ENCODE data around the gene RCC2.
"Not testable (repeated sequence)": the region's sequence is repeated elsewhere in the genome, so short reads cannot be mapped to it uniquely, and the experiment has no call there.

Gene RCC2

DNA sequence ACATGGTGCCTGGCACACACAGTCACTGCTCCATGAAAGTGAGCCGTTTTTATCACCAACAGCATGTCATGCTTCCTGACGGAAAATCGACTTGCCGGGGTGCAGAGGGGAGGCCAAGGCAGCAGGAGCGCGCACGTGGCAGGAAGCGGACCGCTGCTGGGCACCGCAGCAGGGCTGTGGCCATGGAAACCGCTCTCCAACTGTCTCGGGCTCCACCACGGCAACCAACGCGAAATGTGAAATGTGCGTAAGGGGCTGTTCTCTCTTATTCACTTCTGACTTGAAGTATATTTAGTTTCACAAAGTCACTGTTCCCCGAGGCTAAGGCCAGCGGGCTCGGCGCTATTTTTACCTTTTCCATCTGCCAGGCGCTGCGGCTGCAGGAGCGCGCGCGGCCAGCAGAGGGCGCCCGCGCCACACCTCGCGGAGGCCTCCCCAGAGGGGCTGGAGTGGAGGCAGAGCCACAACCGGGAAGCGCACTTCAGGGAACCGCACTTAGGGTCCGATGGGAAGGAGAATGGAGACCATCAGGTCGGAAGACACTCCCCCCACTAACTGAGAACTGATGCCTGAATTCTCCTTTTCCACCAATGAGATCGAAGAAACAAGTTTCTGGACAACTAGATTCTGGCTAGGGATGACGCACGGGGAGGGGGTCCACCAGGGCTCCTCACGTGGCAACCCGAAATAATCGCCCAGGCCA is 19.7 kb downstream of the RCC2 start:
- peak; percentile 53 to 54 for DNase-seq (ENCODE audit: low read depth in 2 of 2)

DNA sequence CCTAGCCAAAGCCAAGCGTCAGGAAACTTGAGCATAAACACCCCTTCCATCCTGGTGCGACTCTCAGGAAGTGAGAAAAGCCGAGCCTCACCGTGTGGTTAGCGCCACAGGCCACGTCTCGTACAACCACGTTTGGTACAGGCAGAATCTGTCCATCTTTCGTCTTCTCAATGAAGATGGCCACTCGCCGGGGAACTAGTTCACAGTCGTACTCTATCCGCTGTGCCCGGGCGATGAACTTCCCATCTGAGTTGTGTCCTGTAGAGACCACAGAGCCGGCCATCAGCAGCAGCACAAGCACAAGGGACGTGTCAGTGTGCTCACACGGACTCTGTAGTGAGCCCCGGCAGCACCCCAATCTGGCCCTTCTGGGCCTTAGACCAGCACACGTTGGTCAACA is 23.1 kb downstream of the RCC2 start:
- DNase-seq (ENCODE audit: low read depth in 2 of 2), result no peak

DNA sequence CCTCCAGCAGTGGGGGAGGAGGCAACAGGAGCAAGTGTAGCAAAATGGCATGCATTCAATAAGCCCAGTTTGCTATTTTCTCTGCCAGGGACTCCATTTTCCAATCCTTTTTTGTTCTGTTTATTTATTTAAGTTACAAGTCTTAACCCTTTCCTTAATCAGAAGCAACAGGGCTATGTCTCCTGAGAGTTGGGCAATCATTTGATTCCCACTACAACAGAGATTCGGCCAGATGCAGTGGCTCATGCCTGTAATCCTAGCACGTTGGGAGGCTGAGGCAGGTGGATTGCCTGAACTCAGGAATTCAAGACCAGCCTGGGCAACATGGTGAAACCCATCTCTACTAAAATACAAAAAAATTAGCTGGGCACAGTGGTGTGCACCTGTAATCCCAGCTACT is 25.5 kb downstream of the RCC2 start:
- DNase-seq (ENCODE audit: low read depth in 2 of 2), result no peak

DNA sequence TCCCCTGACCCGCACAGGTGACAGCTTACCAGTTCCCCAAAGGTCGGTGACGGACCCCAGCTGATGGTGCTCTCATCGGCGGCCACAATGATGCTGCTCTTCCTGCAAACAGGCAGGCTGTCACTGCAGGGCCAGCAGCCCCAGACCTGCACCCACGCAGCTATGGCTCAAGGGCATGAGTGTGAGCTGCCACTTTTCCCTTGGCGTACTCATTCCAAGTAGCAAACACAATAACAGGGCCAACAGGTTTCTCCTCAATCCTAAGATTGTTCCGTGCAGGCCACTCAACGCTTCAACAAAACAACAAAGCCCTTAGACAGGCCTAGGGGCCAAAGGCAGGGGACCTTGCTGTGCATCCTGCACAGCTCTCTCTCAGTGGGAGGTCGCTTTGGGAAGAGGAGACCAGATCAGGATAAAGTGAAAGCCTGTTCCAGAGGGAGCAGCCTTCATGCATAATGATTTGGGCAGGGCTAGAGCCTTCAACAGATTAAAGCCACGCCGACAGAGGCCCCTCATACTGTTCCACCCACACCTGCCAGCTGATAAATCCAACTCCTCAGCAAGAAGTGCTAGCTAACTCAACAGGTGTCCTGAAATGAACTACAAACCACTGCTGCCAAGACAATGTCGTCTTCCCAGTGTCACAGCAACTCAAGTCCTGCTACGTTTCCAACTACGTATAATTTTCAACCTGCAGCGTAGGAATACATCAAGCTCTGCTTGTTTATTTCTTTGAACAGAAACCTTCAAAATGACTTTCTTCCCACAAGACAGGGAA is 27.2 kb downstream of the RCC2 start:
- no peak for DNase-seq (ENCODE audit: low read depth in 2 of 2)

DNA sequence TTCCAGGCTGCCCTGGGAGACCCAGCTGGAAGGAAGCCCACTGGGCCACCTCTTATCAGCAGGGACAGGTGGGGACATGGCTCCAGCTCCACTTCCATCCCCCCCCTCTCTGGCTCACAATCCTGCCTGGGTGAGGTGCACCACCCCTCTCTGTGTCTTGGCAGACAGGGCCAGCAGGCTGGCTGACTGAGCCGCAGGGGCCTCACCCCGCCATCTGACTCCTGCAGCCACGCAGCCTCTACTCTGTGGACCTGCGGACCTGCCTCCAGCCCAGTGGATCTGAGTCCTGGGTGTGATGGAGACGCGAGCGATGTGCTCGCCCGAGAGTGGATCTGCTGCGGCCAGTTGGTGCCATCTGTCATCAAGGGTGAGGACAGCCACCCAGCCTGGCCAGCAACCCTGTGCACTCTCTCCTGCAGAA is 30.1 kb downstream of the RCC2 start:
- no peak for DNase-seq (ENCODE audit: low read depth in 2 of 2)

DNA sequence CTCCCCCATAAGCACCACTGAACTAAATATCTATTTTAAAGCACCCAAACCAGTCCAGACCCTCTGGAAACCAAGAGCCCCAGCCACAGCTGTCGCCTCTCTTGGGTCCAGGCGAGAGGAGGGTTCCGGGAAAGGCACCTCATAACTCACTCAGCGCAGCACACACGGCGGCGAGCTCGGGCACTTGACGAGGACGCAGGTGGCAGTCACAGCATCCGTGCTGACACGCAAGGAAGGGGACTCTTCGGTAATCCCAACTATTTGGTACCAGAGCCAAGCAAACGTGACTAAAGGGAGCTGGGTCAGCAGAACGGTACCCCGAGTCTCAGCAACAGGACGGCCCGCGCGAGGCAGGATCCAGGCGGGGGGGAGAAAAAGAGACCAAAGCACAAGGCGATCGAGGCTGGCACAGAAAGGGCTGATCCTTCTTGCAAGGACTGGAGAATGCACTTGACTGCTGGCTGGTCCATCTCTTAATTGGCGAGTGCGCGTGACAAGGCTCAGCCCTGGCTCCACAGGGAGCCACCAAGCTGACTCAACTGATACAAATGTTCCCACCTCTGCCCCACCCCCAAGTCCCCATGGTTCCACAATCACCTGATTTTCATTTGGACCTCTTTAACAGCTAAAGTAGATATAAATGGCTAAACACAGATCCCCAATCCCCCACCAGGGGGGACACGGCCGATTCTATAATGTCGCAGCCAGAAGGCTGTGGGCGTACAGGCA is 31.5 kb downstream of the RCC2 start:
- not testable (repeated sequence) for DNase-seq (ENCODE audit: low read depth in 2 of 2)

DNA sequence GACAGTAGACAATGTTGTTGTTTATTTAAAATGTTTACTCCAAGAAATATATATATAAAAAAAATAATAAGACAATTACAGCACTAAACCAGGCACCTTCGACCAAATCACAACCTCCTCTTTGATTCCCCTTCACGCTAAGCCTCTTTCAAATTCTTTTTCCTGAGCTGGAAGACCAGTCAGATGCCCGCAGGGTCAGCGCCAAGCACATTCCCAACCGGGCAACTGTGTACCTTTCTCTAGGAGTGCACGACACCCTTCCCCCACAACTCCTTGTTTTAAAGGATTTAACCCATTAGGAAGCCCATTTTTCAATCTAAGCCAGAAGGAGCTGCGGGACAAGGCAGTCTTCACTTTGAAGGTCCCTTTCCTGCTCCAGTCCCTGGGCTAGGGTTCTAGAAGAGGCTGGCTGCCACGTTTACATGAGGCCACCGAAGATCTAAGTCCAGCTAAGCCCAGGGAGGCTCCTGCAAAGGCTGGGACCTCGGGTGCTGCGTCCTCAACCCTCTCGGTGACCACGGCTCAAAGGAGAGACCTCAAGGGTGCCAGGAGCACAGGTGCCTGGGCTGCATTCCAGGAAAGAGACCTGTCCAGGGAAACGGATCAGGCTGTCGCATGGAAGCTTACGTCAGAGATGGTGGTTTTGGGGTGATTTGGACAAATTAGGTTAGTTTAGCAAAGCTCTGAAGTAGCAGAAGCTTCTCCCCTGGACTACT is 32.6 kb downstream of the RCC2 start:
- DNase-seq (ENCODE audit: low read depth in 2 of 2), result not testable (repeated sequence)

DNA sequence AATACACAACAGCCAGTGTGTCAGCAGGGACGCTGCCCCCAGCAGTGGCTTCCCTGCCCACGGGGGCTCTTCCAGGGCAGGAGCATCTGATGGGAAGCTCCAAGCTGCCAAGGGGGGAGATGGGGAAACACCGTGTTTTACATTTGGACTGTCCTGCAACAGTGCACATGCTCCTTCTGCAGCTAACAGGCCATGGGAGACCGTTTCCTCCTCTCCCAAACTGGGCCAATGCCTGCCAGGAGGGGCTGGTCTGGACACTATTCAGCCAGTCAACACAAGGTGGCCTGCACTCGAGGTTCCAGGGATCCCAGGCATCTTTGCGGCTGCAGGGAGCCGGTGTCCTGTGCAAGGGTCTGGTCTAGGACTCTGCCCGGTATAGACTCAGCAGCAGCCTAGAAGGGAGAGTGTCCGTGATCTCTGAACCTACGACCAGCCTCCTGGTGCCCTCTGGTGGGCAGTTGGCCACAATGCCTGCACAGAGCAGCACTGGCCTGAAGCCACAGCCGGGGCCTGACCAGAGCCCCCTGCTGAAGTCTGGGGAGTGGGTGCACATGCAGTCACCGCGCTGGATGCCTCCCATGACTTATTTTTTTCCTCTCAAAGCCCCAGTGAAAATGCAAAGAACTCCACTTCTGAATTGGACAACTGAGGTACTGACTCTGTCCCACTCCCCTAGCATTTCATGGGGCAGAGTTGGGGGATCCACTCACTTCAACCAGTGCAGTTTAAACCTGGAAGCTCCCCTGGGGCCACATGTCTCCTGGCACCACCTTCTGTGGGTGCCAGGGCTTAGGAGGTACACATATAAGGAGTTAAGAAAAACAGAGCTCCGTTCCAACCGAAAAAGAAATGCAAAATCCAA is 33.3 kb downstream of the RCC2 start:
- DNase-seq (ENCODE audit: low read depth in 2 of 2), result peak; percentile 32 to 35

DNA sequence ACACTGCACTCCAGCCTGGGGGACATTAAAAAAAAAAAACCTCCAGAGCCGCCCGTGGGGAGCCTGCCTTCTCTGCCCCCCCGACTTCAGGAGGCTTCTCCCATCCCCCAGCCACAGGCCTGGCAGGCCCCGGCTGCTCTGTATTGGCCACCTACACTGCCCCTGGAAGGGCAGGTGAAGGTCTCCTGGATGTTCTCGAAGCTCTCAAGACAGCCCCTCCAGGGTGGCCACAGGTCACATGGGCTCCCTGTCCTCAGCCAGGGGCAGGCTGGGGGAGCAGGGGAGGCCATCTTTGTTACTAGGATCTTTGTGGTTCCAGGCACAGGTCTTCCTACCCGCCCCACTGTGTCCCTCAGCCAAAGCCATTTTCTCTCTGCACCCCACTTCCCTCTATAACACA is 34.7 kb downstream of the RCC2 start:
- DNase-seq (ENCODE audit: low read depth in 2 of 2), result no peak

DNA sequence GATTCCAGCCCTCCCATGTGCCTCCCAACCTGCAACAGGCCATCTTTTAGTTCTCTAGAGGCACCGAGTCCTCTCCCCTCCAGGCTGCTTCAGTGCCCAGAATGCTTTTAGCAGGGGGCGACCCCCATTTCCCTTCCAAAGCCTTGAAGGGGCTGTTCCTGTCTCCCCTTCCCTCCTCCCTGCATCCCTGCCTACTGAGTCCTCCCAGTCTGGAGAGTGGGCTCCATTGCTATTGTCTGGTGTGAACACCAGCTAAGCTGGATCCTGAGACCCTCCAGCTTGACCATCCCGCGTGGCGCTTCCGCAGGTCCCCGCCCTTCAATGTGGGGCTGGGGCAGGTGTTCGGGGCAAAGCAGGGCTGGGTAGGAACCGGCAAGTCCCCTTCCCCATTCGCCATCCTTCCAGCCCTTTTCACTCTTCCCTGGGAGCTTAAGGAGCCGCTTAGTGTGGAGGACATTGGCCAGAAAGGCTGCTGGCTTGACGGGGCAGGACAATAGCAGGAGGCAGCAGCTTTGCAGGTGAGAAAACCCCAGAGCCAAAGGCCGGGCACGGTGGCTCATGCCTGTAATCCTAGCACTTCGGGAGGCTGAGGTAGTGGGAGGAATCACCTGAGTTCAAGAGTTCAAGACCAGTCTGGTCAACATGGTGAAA is 35.3 kb downstream of the RCC2 start:
- no peak for DNase-seq (ENCODE audit: low read depth in 2 of 2)

DNA sequence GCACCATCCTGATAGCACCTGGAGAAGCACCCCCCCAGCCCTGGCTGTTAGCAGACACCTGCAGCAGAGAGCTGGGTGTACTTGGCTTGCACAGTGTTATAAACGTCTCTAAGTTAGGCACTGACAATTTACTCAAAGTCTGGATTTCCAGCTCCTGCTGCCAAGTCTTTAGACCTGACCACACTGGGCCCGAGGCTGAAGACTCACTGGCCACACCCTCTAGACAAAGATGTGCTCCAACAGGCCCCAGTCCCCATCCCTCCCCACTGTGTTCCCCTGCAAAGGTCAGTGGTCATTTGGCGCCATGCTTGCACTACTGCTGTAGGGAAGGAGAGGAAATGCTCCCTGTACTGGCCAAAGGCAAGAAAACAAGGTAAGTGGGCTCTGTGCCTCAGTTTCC is 36.4 kb downstream of the RCC2 start:
- no peak for DNase-seq (ENCODE audit: low read depth in 2 of 2)

DNA sequence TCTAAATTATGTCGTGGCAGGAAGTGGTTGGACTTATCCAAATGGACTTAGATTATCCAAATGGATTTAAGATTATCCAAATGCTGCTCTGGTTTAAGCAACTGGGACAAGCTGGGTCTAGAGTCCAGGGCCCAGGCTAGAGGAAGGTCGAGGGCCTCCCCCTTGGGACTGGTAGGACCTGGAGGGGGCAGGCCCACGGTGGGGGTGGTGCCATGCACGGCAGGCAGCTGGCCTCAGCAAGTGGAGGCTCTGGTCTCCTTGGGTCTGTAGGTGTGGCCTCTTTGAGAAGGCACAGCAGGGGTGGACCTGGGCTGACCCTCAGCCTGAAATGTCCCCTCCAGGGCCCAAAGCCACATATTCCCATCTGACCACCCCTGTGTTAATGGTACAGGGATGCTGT is 37.6 kb downstream of the RCC2 start:
- no peak for DNase-seq (ENCODE audit: low read depth in 2 of 2)

DNA sequence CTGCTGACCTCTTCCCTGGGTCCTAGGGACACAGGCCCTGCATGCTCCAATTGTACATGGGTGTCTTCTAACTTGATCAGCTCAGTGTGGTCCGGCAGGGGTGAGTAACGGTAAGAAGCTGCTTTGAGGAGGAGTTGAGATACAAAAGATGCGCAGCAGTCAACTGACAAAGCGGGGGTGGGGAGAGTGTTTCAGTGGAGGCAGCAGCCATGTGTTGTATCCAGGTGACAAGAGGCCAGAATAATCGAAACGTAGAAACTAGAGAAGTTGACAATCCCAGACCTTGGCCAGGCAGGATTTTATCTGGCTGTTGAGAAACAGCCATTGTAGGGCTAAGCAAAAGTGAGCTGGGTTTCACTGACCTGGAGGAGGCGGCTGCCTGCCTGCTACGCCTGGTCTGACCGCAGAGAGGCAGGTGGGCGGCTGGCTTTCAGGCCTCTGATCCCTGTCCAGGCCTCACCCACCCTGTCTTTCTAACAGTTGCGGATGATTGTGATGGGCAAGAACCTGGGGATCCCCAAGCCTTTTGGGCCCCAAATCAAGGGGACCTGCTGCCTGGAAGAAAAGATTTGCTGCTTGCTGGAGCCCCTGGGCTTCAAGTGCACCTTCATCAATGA is 38.6 kb downstream of the RCC2 start:
- no peak for DNase-seq (ENCODE audit: low read depth in 2 of 2)

DNA sequence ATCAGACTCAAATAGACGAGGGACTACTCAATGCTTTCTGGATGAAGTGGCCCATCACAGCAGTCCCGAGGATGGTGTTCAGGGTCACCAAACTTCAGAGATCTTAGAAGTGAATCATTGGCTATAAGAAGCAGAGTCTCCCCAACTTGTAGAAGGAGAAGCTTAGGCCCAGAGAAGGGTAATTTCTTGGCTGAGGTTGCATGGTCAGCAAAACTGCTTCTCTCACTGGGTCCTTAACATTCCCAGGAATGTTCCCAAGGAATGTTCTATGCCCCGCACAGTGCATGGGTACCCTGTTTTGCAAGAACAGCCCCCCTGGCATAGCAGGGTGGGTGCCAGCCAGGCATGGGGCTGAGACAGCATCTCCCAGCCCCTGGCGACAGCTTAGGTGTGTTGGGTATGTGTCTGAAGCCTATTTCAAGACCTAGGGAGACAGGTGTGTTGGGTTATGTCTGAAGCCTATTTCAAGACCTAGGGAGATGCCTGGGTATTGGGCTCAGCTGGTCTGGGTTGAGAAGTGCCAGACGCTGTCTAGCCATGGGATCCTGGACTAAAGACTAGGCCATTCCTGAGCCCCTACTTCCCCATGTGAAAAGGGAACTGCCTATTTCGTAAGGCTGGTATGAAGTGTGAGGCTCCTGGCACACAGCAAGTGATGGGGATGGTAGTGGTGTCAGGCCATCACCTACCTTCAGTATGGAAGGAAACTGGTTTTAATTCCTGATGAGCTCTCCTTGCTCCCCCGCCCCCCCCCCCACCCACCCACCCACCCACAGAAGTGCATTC is 41.4 kb downstream of the RCC2 start:
- no peak for DNase-seq (ENCODE audit: low read depth in 2 of 2)

DNA sequence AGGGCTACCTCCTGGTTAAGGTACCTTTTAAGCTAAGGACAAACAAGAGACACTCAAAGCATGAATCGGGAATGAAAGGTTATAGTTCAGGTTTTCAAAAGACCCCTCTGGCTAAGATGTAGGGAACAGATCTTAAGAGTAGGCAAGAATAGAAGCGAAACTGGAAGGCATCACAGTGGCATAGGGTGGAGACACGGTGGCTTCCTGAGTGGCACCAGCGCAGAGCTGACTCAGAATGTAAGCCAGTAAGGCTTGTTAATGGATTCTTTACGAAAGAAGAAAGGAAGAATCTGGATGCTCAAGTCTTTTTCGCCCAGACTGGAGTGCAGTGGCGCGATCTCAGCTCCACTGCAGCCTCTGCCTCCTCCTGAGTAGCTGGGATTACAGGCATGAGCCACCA is 46.2 kb downstream of the RCC2 start:
- DNase-seq (ENCODE audit: low read depth in 2 of 2), result no peak

DNA sequence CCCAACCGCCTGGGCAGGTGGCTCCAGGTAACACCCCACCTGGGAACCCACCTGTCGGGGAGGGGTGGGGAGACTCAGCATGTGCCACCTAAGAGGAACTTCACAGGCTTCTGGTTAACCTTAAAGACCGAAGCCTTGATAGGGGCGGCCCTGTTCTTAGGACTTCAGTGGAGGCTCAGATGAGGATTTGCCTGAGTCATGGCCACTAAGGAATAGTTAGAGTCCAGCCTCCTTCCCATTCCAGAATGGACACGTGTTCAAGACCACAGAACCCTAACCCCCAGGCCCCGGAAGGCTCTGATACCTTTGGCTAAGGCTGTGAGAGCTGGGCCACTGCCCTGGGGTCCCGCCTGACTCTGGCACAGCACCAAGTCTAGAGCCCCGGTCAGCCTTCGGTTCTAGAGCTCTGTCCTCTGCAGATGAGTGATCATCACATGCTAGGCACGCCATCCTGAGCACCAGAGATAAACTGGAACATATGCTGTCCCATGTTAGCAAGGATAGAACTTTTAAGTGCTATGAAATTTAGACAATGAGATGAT is 47.2 kb downstream of the RCC2 start:
- no peak for DNase-seq (ENCODE audit: low read depth in 2 of 2)

DNA sequence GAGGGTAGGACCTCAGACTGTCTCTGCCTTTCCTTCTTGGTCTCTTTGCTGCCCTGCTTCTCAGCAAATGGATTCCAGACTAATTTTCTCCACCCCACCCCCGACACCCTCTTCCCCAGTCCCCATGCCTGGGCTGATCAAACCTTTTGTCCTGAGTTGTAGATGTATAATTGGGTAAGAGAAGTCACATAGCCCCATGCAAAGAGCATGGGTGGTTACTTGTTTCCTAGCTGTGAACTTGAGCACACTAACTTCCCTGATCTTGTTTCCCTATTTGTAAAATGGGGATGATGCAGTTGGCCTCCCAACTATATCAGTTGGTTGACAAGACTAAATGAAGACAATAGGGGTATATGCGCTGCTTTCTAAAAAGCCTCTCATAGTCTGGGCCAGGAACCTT is 58.3 kb downstream of the RCC2 start:
- no peak for DNase-seq (ENCODE audit: low read depth in 2 of 2)

DNA sequence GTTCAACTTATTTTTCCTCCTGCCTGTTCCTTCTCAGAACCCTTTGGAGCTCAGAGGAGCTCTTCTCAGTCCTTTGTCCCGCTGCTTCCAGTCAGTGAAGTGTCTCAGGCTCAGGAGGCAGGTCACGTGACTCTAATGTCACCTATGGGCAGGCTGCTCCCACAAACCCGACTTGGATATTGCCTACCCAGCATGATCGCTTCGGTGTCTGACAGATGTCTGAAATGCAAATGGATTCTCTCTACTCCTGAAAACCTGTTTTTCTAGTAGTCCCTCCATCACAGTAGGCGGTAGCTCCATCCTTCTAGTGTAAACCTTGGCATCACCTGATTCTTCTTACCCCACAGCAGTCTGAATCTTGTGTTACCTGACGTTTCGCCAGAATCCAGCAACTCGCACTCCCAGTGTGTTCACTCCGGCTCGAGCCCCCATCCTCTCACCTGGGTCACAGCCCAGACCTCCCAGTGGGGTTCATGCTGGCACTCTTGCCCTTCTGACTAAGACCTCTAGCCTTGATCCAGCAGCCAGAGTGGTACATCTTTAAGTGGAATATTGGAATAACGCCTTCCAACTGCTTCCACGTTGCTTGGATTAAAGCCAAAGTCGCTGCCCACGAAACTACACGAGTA is 62.0 kb downstream of the RCC2 start:
- DNase-seq (ENCODE audit: low read depth in 2 of 2), result no peak

DNA sequence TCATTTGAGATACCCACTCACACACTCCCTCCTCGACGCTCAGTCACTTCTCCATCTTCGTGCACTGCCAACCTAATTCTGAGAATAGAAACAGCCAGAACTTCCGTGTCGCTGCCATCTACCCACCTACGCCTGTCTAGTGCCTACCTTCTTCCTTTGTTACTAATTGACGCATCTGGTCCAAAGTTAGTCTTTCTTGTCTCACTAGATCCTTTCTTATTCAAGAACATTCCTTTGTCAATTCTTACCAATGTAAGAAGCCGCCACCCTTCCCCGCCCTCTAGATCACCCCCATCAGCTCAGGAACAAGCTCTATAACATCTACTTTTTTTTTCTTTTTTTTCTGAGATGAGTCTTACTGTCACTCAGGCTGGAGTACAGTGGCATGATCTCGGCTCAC is 63.8 kb downstream of the RCC2 start:
- no peak for DNase-seq (ENCODE audit: low read depth in 2 of 2)
